Measurements from ENCODE around the gene BCL2L13.

GRCh38 chr22:17656870-17657395 is 18.4 kb downstream of the BCL2L13 start:
- no peak for TF ChIP-seq CTCF (IDR thresholded peaks at IDR 0.05; ENCODE audit: insufficient read depth, low read length)
- no peak for TF ChIP-seq GABPA (IDR thresholded peaks at IDR 0.05; ENCODE audit: low read depth)
